ENCODE results near the gene ERLIN1. TPM values are rescaled to one million over a fixed set of nuclear protein-coding genes. Genes with fewer than 3 reads are reported as not detected.

Gene ERLIN1
- total and polyA plus RNA-seq, 4 donors: 5.8 to 38.1 (median 27.3) TPM

DNA sequence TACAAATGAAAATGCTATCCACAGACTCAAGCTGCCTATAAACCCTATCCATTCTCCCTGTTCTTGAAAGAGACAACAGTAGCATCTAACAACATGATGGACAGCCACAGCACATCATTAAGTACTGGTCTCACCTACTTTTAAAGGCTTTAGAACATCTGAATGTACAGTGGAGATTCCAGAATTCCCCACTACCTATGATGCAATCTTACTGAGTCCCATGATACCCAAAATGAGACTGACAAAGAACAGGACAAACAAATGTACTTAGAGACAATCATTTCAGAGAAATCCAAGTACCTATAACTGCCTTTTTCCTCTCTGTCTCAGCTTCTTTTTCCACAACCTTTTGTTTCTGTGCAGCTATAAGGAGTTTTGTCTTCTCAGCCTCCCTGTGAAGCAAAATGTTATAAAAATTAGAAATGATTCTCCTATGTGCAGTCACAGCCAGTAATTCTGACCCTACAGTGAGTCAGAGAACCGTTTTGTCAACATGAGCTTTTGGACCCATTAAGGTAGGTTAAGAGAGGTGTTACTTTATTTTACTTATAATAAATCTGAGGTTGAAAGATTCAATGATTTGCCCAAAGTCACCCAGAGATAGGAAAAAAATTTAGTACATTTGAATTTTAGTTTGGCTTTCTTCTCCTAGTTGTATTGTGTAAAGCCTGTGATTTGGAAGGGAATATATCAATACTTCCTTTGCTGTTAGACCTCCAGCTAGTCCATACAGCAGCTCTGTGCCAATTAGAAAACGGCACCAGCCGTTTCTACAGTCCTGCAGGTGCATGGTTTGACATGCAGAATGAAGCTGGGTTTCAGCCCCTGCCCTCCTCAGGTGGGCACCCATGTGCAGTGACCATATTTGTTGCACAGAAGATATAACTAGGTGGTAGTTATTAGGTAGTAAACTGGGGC lies 21.9 kb downstream of the ERLIN1 start:
- Histone ChIP-seq H3K9me3 (ENCODE audit: control insufficient read depth in 4 of 4, insufficient read depth in 3 of 4, low read length in 3 of 4) (no peaks in the 10 kb centered on the region), H3K27ac (ENCODE audit: low read depth in 1 of 2, low read length in 1 of 2) (no peak overlapping the region), H3K4me1 (ENCODE audit: control insufficient read depth in 5 of 5, insufficient read depth in 5 of 5, low read length in 5 of 5) (no peaks in the 10 kb centered on the region), H3K9ac (ENCODE audit: insufficient read depth in 1 of 2, low read length in 2 of 2) (no peak overlapping the region), H3K4me3 (no peak overlapping the region), H3K36me3 (ENCODE audit: control insufficient read depth in 4 of 4, insufficient read depth in 4 of 4, low read length in 4 of 4) (peaks cover 3 to 27% (median 7%) of the 10 kb centered on the region in 4 donors), H3K27me3 (ENCODE audit: control insufficient read depth in 3 of 3, insufficient read depth in 3 of 3, low read length in 2 of 3) (no peaks in the 10 kb centered on the region)
- no peak for TF ChIP-seq CTCF (IDR thresholded peaks at IDR 0.05; ENCODE audit: control extremely low read depth, extremely low read depth)
- DNase-seq (no peak), ATAC-seq (ENCODE audit: insufficient read depth, low FRiP score) (no peak)
- WGBS, 2 donors: 80 to 92% methylated on average over 3 of the region's 3 CpGs

DNA sequence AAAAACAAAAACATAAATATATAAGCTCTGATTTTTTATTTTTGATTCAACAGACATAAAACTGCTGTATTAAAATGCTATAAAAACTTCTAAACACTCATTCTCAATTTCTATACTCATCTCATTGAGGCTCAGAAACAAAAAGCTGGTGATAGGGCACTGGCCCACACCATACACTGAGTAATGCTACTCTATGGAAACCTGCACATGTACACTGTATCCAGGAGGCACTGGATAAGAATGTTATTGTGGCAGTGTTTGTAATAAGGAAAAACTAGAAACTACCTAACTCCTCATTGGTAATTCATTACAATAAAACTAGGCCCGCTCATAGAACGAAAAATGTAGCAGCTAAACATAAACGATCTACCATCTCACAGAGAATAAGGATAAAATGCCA lies 23.1 kb downstream of the ERLIN1 start:
- ATAC-seq (ENCODE audit: insufficient read depth, low FRiP score) (no peak), DNase-seq (no peak)
- Histone ChIP-seq H3K27me3 (ENCODE audit: control insufficient read depth in 3 of 3, insufficient read depth in 3 of 3, low read length in 2 of 3) (no peaks in the 10 kb centered on the region), H3K4me1 (ENCODE audit: control insufficient read depth in 5 of 5, insufficient read depth in 5 of 5, low read length in 5 of 5) (no peaks in the 10 kb centered on the region), H3K9ac (ENCODE audit: insufficient read depth in 1 of 2, low read length in 2 of 2) (no peak overlapping the region), H3K36me3 (ENCODE audit: control insufficient read depth in 4 of 4, insufficient read depth in 4 of 4, low read length in 4 of 4) (peaks cover 3 to 27% (median 7%) of the 10 kb centered on the region in 4 donors), H3K27ac (ENCODE audit: low read depth in 1 of 2, low read length in 1 of 2) (no peak overlapping the region), H3K4me3 (no peak overlapping the region), H3K9me3 (ENCODE audit: control insufficient read depth in 4 of 4, insufficient read depth in 3 of 4, low read length in 3 of 4) (no peaks in the 10 kb centered on the region)
- TF ChIP-seq CTCF (IDR thresholded peaks at IDR 0.05; ENCODE audit: control extremely low read depth, extremely low read depth): no peak
- 96 to 98% methylated on average over 3 of the region's 3 CpGs for WGBS, 2 donors

DNA sequence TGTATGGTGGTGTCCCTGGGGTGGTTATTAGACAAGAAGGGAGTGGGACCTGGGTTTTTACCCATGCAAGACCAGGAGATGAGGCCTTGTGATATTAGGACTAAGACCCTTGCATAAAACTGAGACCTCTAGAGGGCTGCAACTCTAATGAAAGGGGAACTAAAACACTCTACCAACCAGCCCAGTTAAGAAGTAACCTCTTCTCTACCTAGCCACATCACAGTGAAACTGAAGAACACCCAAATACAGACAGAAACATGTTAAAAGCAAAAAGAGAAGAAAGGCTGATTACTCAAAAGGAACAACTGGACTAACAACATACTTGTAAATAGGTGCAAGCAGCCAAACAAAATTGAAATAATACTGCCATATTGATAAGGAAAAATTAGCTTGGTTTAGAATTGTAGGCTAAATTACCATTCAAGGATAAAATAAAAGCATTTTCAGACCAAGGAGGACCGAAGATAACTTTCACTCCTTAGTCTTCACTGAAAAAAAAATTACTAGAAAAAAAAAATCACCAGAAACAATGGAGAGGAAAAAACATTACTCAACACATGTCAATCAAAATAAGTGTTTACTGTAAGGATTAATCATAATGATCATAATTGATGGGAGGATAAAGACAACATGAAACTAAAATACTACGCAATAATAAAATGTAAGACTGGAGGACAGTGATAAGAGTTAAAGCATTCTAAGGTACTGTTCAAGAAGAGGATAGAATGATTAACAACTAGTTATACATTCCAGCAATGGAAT lies 27.6 kb downstream of the ERLIN1 start:
- no peaks in the 10 kb centered on the region for H3K27me3 ChIP-seq (ENCODE audit: control insufficient read depth in 3 of 3, insufficient read depth in 3 of 3, low read length in 2 of 3)
- no peak overlapping the region for H3K9ac ChIP-seq (ENCODE audit: insufficient read depth in 1 of 2, low read length in 2 of 2)
- no peak for ATAC-seq (ENCODE audit: insufficient read depth, low FRiP score)
- peaks cover 8 to 41% (median 23%) of the 10 kb centered on the region in 4 donors for H3K36me3 ChIP-seq (ENCODE audit: control insufficient read depth in 4 of 4, insufficient read depth in 4 of 4, low read length in 4 of 4)
- DNase-seq: no peak
- no peaks in the 10 kb centered on the region for H3K4me1 ChIP-seq (ENCODE audit: control insufficient read depth in 5 of 5, insufficient read depth in 5 of 5, low read length in 5 of 5)
- no peak overlapping the region for H3K27ac ChIP-seq (ENCODE audit: low read depth in 1 of 2, low read length in 1 of 2)
- no peaks in the 10 kb centered on the region for H3K9me3 ChIP-seq (ENCODE audit: control insufficient read depth in 4 of 4, insufficient read depth in 3 of 4, low read length in 3 of 4)
- WGBS, 2 donors: 91 to 93% methylated on average over 2 of the region's 2 CpGs
- H3K4me3 ChIP-seq: no peak overlapping the region
- no peak for TF ChIP-seq CTCF (IDR thresholded peaks at IDR 0.05; ENCODE audit: control extremely low read depth, extremely low read depth)
